GM12874 (cell line): ENCODE data around the gene WSCD2.

Experiments
- TF ChIP-seq, protein P1 (sequence below): IDR thresholded peaks from 2 replicates; pipeline ENCODE4 v1.5.1; 2011; ENCODE audit warnings: low read depth, mild to moderate bottlenecking, control low read depth, low read length, moderate library complexity; ENCODE audit not compliant: insufficient read depth

WSCD2 gene

DNA sequence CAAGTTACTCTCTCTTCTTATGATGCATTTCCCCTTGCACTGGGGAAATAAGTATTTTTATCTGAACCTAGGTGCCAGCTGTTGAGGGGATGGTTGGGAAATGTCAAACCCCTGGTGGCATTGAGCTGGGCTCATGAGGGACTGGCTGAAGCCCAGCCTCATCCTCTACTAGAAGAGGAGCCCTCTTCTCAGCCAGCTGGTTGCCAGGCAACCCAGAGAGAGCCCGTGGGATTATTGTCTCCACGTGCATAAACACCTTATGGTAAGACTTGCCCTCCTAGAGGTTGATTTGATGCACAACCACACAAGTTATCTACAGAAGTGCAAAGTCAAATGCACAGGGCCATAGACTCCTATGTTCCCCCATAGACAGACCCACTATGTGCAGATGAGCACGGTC lies 89.8 kb downstream of the WSCD2 start:
- TF ChIP-seq, protein P1, sequence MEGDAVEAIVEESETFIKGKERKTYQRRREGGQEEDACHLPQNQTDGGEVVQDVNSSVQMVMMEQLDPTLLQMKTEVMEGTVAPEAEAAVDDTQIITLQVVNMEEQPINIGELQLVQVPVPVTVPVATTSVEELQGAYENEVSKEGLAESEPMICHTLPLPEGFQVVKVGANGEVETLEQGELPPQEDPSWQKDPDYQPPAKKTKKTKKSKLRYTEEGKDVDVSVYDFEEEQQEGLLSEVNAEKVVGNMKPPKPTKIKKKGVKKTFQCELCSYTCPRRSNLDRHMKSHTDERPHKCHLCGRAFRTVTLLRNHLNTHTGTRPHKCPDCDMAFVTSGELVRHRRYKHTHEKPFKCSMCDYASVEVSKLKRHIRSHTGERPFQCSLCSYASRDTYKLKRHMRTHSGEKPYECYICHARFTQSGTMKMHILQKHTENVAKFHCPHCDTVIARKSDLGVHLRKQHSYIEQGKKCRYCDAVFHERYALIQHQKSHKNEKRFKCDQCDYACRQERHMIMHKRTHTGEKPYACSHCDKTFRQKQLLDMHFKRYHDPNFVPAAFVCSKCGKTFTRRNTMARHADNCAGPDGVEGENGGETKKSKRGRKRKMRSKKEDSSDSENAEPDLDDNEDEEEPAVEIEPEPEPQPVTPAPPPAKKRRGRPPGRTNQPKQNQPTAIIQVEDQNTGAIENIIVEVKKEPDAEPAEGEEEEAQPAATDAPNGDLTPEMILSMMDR: no peak

DNA sequence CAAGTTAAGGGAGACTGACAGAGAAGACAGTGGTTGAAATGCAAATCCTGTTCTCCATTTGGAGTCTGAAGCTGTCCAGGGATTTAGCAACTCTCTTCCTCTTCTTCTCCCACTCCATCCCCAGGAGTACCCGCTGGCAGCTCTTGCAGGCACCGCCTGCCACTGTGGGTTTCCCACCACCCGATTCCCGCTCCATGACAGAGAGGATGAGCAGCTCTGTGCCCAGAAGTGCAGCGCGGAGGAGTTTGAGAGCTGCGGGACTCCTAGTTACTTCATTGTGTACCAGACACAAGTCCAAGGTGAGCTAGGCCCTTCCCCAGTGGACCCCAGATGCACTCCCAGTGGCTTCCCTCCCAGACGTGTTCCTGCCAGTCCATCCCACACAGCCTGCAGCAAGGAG lies 97.8 kb downstream of the WSCD2 start:
- TF ChIP-seq, protein P1: no peak

DNA sequence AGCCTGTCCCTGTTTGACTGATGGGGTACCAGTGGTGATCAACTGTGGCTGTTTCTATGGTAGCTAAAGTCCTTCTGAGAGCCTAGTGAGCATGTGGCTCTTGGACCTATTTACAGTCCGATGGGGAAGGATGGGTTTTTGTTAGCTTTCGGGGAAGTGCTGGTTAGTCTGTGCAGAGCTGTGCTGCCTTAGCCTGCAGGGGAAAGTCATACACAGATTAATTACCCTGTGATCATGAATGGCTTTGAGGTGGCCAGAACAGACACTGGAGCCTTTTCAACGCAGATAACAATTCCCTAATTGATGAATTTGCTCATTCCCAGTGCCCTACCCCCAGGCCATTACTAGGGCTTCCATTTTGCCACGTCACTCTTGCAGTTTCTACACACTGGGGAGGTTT lies 99.7 kb downstream of the WSCD2 start:
- TF ChIP-seq, protein P1: no peak

DNA sequence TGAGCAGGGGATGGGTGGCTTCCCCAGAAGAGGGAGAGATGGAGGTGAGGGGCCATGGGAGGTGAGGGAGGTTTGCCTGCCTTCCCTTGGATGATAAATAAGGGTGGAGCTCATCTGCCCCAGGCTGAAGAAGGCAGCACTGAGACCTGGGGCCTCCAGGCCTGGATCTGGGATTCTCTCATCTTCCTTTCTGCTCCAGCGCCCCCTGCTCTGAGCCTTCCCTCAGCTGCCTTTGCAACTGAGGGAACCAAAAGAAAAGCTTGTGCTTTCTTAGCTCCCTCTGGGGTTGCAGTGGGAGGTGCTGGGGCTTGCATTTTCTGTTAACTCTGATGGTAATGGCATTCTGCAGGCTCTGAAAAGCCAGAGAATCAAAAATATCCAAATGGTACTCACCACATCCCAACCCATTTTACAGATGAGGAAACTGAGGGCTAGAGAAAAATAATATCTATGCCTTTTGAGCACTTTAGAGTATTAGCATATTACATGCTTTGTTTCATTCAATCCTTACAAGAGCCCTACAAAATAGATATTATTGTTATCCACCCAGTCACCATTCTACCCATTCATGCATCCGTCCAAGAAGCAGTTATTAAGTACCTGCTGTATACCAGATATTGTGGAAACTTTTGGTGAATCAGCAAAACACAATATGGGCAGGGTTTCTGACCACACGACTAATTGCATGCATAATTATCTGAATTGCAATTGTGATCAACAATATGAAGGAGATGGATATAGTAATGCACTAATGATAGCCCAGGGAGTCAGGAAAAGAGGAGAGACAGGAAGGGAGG lies 102.2 kb downstream of the WSCD2 start:
- TF ChIP-seq, protein P1: no peak

DNA sequence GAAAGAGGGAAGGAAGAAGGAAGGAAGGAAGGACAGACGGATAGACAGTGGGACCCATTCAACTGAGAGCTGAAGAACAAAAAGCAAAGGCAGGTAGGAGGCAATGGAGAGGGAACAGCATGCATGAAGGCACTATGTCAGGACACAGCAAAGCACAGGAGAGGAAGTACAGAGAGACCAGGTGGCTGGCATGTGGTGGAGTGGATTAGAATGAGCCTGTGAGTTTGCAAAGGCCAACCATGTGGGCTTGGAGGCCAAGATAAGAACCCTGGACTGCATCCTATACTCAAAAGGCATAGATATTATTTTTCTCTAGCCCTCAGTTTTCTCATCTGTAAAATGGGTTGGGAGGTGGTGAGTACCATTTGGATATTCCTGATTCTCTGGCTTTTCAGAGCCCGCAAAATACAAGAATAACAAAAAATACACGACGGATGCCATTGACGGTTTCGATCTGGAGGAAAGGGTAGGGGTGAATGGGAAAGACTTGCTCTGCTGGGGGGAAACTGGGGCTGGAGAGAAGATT lies 102.9 kb downstream of the WSCD2 start:
- TF ChIP-seq, protein P1: no peak

DNA sequence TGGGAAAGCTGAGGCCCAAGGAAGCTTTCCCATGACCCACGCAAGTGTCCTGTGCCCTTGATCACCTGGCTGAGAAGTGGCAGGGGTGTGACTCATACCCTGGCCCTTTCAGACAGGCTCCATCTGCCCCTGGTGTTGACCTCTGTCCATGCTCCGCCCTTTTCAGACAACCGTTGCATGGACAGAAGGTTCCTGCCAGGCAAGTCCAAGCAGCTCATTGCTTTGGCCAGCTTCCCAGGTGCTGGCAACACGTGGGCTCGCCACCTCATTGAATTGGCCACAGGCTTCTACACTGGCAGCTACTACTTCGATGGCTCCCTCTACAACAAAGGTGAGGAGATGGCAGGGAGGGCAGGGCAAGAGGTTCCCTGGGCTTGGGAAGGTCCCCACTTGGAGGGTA lies 103.5 kb downstream of the WSCD2 start:
- TF ChIP-seq, protein P1: no peak

DNA sequence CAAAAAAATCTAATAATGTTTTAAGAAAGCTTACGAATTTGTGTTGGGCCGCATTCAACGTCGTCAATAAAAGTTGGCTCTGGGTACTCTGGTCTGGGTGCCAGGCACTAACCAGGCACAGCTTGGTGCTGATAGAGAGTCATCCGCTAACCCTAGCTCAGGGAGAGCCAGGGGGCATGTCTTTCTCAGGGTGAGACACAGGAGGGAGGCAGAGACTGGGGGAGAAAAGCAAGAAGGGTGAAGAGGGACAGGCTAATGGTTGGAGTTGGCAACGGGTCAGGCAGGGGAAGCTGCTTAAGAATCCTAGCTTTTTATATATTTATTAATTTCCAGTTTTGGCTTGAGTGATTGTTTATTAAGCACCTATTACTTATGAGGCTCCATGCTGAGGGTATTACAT lies 105.1 kb downstream of the WSCD2 start:
- TF ChIP-seq, protein P1: peak; percentile 41; the same call in 1 of the 2 replicates
